OCI-M1 (cell line): ENCODE results near the gene SPINK4.

ENCODE experiments used
- DNase-seq: peaks from one replicate; lab custom pipeline; 2025; lab: John Stamatoyannopoulos, UW

SPINK4 gene

GRCh38 chr9:33257276-33257675 is 17.3 kb downstream of the SPINK4 start:
- DNase-seq = no peak

GRCh38 chr9:33260372-33260771 is 20.4 kb downstream of the SPINK4 start:
- peak; percentile 35 for DNase-seq

GRCh38 chr9:33263131-33264002 is 23.4 kb downstream of the SPINK4 start:
- peak; percentile 70 for DNase-seq

- DNase-seq = peak; percentile 59
Observed at GRCh38 chr9:33264003-33264472, 24.1 kb downstream of the SPINK4 start.

- DNase-seq = peak; percentile 99
Observed at GRCh38 chr9:33264473-33265177, 24.7 kb downstream of the SPINK4 start, which contains the start of the genes BAG1 and CHMP5. Gene BAG1, minus strand, starts transcription at chr9:33264708. Gene CHMP5, plus strand, starts transcription at chr9:33265049. Its CDS starts 30 bp downstream, at chr9:33265079.

- DNase-seq = no peak
Observed at GRCh38 chr9:33265211-33265865, 25.4 kb downstream of the SPINK4 start.

- peak; percentile 16 for DNase-seq
Observed at GRCh38 chr9:33267151-33267767, 27.3 kb downstream of the SPINK4 start.

GRCh38 chr9:33270146-33270545 is 30.2 kb downstream of the SPINK4 start:
- DNase-seq = no peak

- no peak for DNase-seq
Observed at GRCh38 chr9:33272061-33272460, 32.1 kb downstream of the SPINK4 start.

GRCh38 chr9:33273266-33273971 is 33.5 kb downstream of the SPINK4 start:
- no peak for DNase-seq

GRCh38 chr9:33273972-33274328 is 34.0 kb downstream of the SPINK4 start:
- no peak for DNase-seq

GRCh38 chr9:33277484-33277883 is 37.5 kb downstream of the SPINK4 start:
- no peak for DNase-seq

- no peak for DNase-seq
Observed at GRCh38 chr9:33285502-33285901, 45.5 kb downstream of the SPINK4 start.

GRCh38 chr9:33287087-33287490 is 47.1 kb downstream of the SPINK4 start:
- peak; percentile 84 for DNase-seq

GRCh38 chr9:33288235-33288634 is 48.3 kb downstream of the SPINK4 start:
- DNase-seq = no peak

GRCh38 chr9:33288828-33289483 is 49.0 kb downstream of the SPINK4 start:
- no peak for DNase-seq

GRCh38 chr9:33289496-33289895 is 49.5 kb downstream of the SPINK4 start:
- peak; percentile 24 for DNase-seq

- no peak for DNase-seq
Observed at GRCh38 chr9:33289936-33290246, 49.9 kb downstream of the SPINK4 start.

- DNase-seq = peak; percentile 99
Observed at GRCh38 chr9:33290247-33291030, 50.5 kb downstream of the SPINK4 start, which contains the start of gene NFX1. Gene NFX1, plus strand, starts transcription at chr9:33290516. Its CDS starts 57 bp downstream, at chr9:33290573.

- no peak for DNase-seq
Observed at GRCh38 chr9:33291031-33291397, 51.0 kb downstream of the SPINK4 start.
